Measurements from ENCODE around the gene USF2.

GRCh38 chr19:35261356-35262100 lies 7.2 kb upstream of the USF2 start:
- TF ChIP-seq CTCF (conservative IDR thresholded peaks at IDR 0.05 in 1 of 2, IDR thresholded peaks at IDR 0.05 in 1 of 2; ENCODE audit: extremely low read depth in 1 of 2, insufficient read depth in 1 of 2, low read depth in 1 of 2, low read length in 2 of 2) (no peak), EZH2 (IDR thresholded peaks at IDR 0.05; ENCODE audit: borderline replicate concordance, low read length) (no peak)
